ENCODE measurements around the gene ZBTB45. TPM values are rescaled to one million over a fixed set of nuclear protein-coding genes. Genes with fewer than 3 reads are reported as not detected.
"Not testable (repeated sequence)": the region's sequence is repeated elsewhere in the genome, so short reads cannot be mapped to it uniquely, and the experiment has no call there.

Gene ZBTB45
- total RNA-seq, 1 experiment from 2014 or later = 9.2 TPM

DNA sequence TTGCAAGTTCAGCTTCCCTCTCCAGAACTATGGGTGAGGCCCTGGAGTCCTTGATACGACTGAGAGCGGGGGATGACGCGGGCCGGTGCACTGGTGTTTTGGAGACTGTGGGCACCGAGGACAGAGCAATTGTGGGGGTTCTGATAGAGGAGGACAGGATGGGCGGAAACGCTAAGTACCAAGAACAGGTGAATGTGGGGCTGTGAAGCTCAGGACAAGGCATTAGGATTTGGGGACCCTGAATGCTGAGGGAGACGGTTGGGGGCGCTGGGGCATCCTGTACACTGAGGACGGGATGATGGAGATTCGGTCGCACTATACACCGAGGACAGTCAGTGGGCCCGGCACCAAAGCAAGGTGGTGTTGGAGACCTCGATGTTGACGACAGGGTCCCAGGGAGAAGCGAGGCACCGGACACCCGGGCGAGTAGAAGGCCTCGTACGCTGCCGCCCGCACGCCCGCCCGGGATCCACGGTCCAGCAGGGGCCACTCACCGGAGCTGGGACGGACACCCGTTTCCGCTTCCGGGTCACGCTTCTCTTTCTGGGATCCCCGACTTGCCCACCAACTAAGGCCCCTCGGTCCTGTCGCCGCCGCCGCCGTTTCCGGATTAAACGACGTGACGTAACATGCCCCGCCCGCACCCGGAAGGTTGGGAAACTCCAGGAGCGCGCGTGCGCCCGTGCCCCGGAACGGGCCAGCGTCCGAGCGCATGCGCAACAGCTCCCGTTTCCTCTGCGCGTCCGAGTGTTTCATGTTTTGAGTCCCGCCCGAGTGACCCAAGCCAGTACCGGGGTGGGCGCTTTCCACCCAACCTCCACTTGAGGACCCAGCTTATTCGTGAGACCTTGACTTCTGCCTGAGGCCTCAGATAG is 35.1 kb upstream of the ZBTB45 start, which contains the start of gene CHMP2A:
CHMP2A (minus strand) TSS at position 612 of the 875 bp plus-strand sequence. CDS start 893 bp downstream, outside the sequence.
- peak; percentile 96 for DNase-seq (ENCODE audit: low read depth)

- DNase-seq (ENCODE audit: low read depth) = no peak
These were observed 34.3 kb upstream of the ZBTB45 start for GRCh38 chr19:58553799-58554493.

GRCh38 chr19:58552655-58553054 is 33.0 kb upstream of the ZBTB45 start:
- DNase-seq (ENCODE audit: low read depth) = no peak

- no peak for DNase-seq (ENCODE audit: low read depth)
These were observed 32.2 kb upstream of the ZBTB45 start for GRCh38 chr19:58551577-58552471.

- no peak for DNase-seq (ENCODE audit: low read depth)
These were observed 31.5 kb upstream of the ZBTB45 start for GRCh38 chr19:58551123-58551497.

GRCh38 chr19:58550362-58551122 is 30.9 kb upstream of the ZBTB45 start:
- DNase-seq (ENCODE audit: low read depth) = no peak

- DNase-seq (ENCODE audit: low read depth) = no peak
These were observed 30.2 kb upstream of the ZBTB45 start for GRCh38 chr19:58549664-58550361.

GRCh38 chr19:58548859-58549663 is 29.5 kb upstream of the ZBTB45 start:
- no peak for DNase-seq (ENCODE audit: low read depth)

DNA sequence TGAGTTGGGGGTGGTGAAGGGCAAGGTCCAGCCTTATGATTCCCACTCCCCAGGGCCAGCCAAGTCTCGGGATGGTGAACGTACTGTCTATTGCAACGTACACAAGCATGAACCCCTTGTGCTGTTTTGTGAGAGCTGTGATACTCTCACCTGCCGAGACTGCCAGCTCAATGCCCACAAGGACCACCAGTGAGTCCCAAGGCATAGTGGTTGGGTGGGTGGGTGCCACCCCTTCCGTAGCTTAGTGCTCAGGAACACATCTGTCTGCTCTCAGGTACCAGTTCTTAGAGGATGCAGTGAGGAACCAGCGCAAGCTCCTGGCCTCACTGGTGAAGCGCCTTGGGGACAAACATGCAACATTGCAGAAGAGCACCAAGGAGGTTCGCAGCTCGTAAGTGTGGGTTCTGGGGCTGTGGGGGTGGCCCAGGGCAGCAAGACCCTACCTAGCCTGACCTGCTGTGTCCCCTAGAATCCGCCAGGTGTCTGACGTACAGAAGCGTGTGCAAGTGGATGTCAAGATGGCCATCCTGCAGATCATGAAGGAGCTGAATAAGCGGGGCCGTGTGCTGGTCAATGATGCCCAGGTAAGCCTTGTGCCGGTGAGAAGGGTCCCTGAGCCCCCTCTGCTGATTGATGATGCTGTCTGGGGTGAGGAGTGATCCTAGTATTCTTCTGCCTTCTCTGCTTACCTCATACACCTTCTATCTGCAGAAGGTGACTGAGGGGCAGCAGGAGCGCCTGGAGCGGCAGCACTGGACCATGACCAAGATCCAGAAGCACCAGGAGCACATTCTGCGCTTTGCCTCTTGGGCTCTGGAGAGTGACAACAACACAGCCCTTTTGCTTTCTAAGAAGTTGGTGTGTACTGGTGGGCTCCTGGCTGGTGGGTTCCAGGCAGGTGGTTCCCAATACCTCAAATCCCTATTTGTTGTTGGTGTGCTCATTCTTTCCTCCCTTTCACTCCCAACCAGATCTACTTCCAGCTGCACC is 28.0 kb upstream of the ZBTB45 start:
- DNase-seq (ENCODE audit: low read depth) = no peak

GRCh38 chr19:58546019-58546530 is 26.5 kb upstream of the ZBTB45 start:
- no peak for DNase-seq (ENCODE audit: low read depth)

DNA sequence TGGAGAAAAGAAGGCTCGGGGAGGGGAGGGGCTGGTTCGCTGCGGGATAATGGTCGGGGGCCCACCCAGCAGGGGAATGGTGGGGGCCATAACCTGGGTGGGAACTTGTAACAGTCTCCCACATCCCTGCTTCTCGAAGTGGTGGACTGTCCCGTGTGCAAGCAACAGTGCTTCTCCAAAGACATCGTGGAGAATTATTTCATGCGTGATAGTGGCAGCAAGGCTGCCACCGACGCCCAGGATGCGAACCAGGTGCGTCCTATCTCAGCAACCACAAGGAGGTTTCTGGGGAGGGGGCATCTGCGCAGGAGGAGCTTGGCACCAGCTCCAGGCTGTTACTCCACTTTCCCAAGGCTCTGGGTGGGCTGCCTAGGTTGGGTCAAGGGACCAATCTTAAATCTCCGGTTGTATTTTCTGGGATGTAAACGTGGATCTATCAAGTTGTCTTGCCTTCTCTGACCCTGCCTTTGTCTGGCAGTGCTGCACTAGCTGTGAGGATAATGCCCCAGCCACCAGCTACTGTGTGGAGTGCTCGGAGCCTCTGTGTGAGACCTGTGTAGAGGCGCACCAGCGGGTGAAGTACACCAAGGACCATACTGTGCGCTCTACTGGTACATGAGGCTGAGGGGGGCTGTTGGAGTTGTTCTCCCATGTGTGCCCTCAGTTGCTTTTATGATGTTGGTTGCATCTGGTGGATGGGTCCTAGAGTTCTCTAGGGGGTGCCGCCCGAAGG is 25.8 kb upstream of the ZBTB45 start:
- no peak for DNase-seq (ENCODE audit: low read depth)

GRCh38 chr19:58544591-58545285 is 25.1 kb upstream of the ZBTB45 start:
- DNase-seq (ENCODE audit: low read depth) = peak; percentile 43

GRCh38 chr19:58543826-58544590 is 24.4 kb upstream of the ZBTB45 start, which contains the start of gene TRIM28:
Gene TRIM28 (plus strand): TSS chr19:58544064. CDS start chr19:58544758, 694 bp downstream.
- DNase-seq (ENCODE audit: low read depth) = peak; percentile 99

DNA sequence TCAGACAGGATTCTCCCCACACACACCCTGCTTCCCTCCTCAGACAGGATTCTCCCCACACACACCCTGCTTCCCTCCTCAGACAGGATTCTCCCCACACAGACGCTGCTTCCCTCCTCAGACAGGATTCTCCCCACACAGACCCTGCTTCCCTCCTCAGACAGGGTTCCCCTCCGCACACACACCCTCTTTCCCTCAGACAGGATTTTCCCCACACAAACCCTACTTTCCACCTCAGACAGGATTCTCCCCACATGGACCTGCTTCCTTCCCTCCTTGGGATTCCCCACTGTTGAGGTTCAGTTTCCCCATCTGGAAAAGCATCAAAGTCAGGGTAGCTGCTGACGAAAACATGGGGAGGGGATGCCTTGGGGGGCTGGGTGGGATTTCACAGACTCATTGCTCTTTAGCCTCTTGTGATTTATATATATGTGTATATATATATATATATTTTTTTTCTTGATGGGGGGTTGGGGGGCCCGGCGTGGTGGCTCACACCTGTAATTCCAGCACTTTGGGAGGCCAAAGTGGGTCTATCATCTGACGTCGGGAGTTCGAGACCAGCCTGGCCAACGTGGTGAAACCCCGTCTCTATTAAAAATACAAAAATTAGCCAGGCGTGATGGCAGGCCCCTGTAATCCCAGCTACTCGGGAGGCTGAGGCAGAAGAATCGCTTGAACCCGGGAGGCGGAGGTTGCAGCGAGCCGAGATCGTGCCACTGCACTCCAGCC is 23.2 kb upstream of the ZBTB45 start:
- not testable (repeated sequence) for DNase-seq (ENCODE audit: low read depth)

DNA sequence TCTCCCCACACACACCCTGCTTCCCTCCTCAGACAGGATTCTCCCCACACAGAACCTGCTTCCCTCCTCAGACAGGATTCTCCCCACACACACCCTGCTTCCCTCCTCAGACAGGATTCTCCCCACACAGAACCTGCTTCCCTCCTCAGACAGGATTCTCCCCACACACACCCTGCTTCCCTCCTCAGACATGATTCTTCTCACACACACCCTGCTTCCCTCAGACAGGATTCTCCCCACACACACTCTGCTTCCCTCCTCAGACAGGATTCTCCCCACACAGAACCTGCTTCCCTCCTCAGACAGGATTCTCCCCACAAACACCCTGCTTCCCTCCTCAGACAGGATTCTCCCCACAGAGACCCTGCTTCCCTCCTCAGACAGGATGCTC is 19.6 kb upstream of the ZBTB45 start:
- DNase-seq (ENCODE audit: low read depth) = not testable (repeated sequence)
